KG1 (cell line): ENCODE measurements around the gene ZFP36L2.
A peak's percentile ranks its signal among the peaks of the same experiment; 100 is the strongest.

Experiments used
- DNase-seq: peaks from one replicate; lab custom pipeline; 2025; lab: John Stamatoyannopoulos, UW

Gene ZFP36L2

GRCh38 chr2:43222475-43223309 is 3.7 kb downstream of the ZFP36L2 start:
- no peak for DNase-seq

- peak; percentile 80 for DNase-seq
Observed at GRCh38 chr2:43221763-43222474, 4.5 kb downstream of the ZFP36L2 start.

DNA sequence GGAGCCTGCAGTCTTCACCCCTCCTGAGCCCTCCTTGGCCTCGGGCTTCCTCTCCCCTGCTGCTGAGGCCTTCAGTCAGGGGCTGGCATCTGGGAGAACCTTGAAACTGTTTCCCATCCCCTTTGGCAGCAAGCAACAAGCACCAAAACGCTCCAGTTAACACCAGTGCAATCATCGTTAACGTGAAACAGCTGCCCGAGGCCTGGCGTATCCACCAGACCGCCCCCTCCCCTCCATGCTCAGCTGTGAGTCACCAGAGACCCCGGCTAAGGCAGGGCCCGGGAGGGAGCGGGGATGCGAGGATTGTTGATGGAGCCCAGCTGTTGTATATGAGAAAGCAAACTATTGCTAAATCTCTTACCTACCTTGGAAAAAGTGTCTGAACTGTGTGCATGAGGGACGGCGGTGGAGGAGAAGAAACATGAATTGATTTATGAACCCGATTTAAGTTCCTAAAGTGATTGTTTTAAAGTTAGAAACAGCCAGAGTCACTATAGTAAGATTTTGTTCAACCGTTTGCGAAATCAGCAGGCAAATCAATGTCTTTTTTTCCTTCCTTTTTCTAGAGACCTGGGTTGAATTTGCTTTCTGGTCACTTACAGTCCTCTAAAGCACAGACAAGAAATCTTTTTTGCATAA is 5.2 kb downstream of the ZFP36L2 start:
- peak; percentile 81 for DNase-seq

DNA sequence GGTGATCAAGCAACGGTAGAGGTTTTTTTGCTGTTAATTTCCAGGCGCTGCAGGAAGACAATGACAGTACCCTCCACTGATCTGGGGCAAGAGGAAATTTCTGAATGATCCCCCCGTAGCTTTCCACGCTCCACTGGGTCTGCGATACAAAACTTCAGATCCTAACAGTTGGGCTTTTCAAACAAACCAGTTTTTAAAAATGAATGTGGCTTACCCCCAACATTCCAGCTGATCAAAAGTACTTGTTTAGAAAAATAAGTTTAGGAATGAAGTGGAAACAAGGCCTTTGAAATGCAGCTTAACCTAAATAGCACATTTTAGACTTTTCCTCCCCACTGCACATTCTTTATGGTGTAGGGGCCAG is 5.7 kb downstream of the ZFP36L2 start:
- no peak for DNase-seq

DNA sequence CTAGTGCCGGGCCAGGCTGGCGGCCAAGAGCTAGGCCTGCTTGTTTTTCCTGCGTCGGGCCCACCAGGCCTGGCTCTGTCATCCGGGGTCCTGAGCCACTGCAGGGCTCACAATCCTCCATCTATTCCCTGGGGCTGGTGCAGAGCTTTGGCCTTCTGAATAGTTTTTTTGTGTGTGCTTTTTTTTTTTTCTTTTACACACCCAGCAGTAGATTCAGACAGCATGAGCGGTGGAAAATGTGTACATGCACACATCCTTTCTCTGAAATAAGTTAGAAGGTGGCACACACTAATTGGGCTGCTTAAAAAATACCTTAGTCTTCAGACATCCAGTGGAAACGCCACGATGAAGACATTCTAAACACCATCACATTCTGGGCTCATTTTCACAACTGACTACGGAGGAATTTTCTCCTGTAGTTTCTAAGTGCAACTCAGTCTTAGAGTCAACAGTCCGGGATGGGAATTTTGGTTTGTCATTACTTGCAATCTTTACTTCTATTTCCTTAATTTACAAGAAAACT is 6.1 kb downstream of the ZFP36L2 start:
- no peak for DNase-seq

- peak; percentile 88 for DNase-seq
Observed at GRCh38 chr2:43219383-43220228, 6.8 kb downstream of the ZFP36L2 start.

DNA sequence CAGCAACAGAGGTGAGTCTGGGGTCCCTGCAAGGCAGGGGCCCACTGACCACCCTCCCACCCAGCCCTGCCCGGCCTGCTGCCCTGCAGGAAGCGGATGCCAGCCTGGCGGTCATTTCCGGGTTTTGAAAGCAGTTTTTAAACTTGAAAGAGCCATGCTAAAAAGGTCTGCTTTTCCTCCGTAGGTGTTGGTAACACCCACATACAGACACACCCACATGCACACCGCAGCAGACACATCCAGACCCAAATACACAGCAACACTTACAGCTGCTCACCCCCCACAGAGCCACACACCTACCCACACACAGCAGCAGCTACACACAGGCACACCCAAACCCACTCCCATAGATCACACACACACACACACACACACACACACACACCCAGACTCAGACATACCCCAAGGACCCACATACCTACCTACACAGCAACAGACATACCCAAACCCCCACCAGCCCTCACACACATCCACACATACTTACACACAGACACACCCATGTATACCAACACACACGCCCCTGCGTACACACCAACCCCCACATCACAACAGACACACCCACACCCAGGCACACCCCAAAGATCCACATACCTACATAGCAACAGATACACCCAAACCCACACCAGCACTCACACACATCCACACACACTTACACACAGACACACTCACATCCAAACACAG is 7.6 kb downstream of the ZFP36L2 start:
- peak; percentile 46 for DNase-seq

DNA sequence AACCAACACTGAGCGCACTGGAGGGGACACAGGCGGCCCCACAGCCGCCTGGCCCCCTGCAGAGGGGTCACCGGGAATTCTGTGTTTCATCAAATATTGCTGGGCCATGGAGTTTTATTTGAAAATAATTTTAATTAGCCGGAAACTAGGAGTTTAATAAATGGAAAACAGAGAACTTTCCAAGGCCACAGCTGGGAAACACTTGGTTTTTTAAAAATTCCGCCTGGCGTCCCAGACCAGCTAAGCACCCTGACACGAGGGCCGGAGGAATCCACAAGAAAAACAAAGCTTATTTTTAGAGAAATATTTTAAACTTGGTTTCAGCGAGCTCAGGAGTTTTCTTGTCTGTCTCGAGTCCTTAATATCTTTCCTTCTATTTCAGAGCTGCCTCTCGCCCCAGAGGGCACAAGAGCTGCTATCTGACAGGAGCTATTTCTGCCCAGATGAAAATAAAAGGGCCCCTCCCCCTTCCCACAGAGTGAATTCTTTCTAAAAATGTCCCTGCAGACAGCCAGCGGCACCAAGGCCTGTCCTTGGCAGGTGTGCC is 8.2 kb downstream of the ZFP36L2 start:
- DNase-seq: peak; percentile 30

- DNase-seq: no peak
Observed at GRCh38 chr2:43217228-43218154, 8.9 kb downstream of the ZFP36L2 start.

GRCh38 chr2:43216629-43217028 is 9.8 kb downstream of the ZFP36L2 start:
- DNase-seq: no peak

GRCh38 chr2:43215673-43216255 is 10.6 kb downstream of the ZFP36L2 start:
- no peak for DNase-seq

DNA sequence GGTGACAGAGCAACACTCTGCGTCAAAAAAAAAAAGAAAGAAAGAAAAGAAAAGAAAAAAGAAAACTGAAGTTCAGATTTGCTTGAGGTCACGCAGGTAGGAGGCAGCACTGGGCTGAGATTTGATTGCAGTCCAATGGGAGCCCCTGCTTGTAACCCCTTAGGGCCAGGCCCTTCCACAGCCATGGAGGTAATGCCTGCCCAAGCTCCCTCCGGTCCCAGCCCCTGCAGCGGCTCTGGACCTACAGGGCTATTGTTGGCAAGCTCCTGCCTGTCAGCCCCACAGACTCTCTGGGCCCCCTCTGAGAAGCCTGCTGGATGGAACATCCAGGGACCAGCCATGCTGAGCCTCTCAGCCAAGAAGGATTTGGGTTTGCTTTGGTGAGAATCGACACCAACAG is 12.2 kb downstream of the ZFP36L2 start:
- no peak for DNase-seq

DNA sequence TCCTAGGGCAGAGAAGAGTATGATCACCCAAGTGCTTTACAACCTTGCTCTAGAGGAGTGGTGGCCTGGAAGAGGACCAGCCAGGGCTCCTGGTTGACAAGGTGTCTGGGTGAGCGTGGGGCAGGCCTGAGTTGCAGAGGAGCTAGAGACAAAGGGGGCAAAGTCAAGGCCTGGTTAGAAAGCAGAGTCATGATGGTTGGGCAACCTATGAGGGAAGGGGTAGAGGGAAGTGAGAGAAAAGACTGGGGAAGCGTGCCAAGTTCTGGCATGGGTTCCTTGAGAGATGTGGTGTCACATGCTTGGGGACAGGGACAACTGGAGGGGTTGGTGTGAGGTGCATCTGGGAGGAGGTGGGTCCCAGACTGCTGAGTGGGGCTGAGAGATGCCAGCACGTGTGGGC is 13.5 kb downstream of the ZFP36L2 start:
- peak; percentile 43 for DNase-seq

GRCh38 chr2:43212216-43212835 is 14.1 kb downstream of the ZFP36L2 start:
- DNase-seq: no peak

GRCh38 chr2:43210467-43211303 is 15.7 kb downstream of the ZFP36L2 start:
- no peak for DNase-seq

GRCh38 chr2:43210125-43210466 is 16.3 kb downstream of the ZFP36L2 start:
- no peak for DNase-seq

DNA sequence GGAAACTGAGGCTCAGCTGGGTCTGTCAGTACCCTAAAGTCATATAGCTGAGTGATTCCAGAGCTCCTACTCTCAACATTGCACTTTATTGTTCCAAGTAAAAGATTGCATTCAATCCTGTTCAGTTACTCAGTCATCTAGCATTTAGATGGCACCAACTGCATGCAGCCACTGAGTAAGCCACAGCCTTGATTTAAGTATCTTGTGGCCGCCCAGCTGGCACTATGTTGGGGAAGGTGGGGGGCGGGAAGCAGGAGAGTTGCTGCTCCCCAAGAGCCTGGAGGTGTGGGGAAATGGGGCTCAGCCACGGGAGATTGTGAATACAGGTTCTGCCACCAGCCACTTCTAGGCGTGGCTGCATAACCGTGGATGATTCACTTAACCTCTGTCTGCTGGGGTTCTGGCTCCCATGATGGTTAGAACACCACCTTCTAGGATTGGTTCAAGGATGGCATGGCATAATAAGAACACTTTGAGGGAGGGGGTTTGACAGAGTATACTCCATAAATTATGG is 17.1 kb downstream of the ZFP36L2 start:
- DNase-seq: no peak
